Keratinocyte (primary cell): Measurements from ENCODE around the gene KRT7. TPM values are rescaled to one million over a fixed set of nuclear protein-coding genes. Genes with fewer than 3 reads are reported as not detected.

ENCODE experiments used
- DNase-seq: peaks from one replicate; pipeline ENCODE4 v3.0.0-alpha.2; 2011; ENCODE audit warnings: low read depth, missing footprints, low spot score
- FAIRE-seq: peaks from 2 replicates; lab custom pipeline; 2011; peaks lifted over from hg19 to GRCh38; lab: Jason Lieb, UNC
- H2AFZ ChIP-seq: 2 replicates; pipeline ENCODE4 v1.6.0; 2012; ENCODE audit warnings: low read length, control low read depth, inconsistent platforms; ENCODE audit not compliant: control insufficient read depth
- H3K27ac ChIP-seq: 2 replicates; pipeline ENCODE4 v1.5.1; 2011; ENCODE audit warnings: low read length; ENCODE audit not compliant: control insufficient read depth, insufficient read depth
- H3K27me3 ChIP-seq: 3 replicates; pipeline ENCODE4 v1.6.0; 2011; ENCODE audit warnings: low read length; ENCODE audit not compliant: control insufficient read depth, insufficient read depth; ENCODE audit errors: extremely low read depth
- H3K36me3 ChIP-seq, 2 experiments: 2 replicates in 1 of 2; 3 replicates in 1 of 2; pipeline ENCODE4 v1.5.1; 2011; ENCODE audit warnings: low read length in 2 of 2, mild to moderate bottlenecking in 1 of 2; ENCODE audit not compliant: control insufficient read depth in 2 of 2, insufficient read depth in 2 of 2; ENCODE audit errors: extremely low read depth in 1 of 2
- H3K4me1 ChIP-seq: 3 replicates; pipeline ENCODE4 v1.5.1; 2011; ENCODE audit warnings: low read length; ENCODE audit not compliant: control insufficient read depth, insufficient read depth; ENCODE audit errors: extremely low read depth
- H3K4me2 ChIP-seq: 3 replicates; pipeline ENCODE4 v1.6.0; 2011; ENCODE audit warnings: low read depth, low read length; ENCODE audit not compliant: control insufficient read depth, insufficient read depth; ENCODE audit errors: extremely low read depth
- H3K4me3 ChIP-seq, 3 experiments: fragments of 200-600 bp in 1 of 3; sonication (generic) in 1 of 3; 2 replicates in 2 of 3; 3 replicates in 1 of 3; pipeline ENCODE4 v1.5.1; 2011 to 2016; ENCODE audit warnings: low read length in 3 of 3, mild to moderate bottlenecking in 3 of 3, control low read depth in 2 of 3, inconsistent platforms in 1 of 3, low read depth in 1 of 3, mixed read lengths in 1 of 3, mixed run types in 1 of 3, moderate library complexity in 1 of 3; ENCODE audit not compliant: control insufficient read depth in 2 of 3, insufficient read depth in 2 of 3; ENCODE audit errors: extremely low read depth in 1 of 3
- H3K79me2 ChIP-seq: 2 replicates; pipeline ENCODE4 v1.6.0; 2012; ENCODE audit warnings: low read length; ENCODE audit not compliant: control insufficient read depth, insufficient read depth
- H3K9ac ChIP-seq: 3 replicates; pipeline ENCODE4 v1.6.0; 2011; ENCODE audit warnings: low read length; ENCODE audit not compliant: control insufficient read depth, insufficient read depth; ENCODE audit errors: extremely low read depth
- H3K9me1 ChIP-seq: 3 replicates; pipeline ENCODE4 v1.6.0; 2011; ENCODE audit warnings: low read length; ENCODE audit not compliant: control insufficient read depth, insufficient read depth; ENCODE audit errors: extremely low read depth
- H3K9me3 ChIP-seq: 2 replicates; pipeline ENCODE4 v1.5.1; 2012; ENCODE audit warnings: low read depth, low read length; ENCODE audit not compliant: control insufficient read depth
- H4K20me1 ChIP-seq: 3 replicates; pipeline ENCODE4 v1.6.0; 2011; ENCODE audit warnings: low read length; ENCODE audit not compliant: control insufficient read depth, insufficient read depth; ENCODE audit errors: extremely low read depth
- EZH2 ChIP-seq: IDR thresholded peaks from one replicate; pipeline ENCODE4 v1.6.1; 2012; ENCODE audit warnings: inconsistent platforms, mild to moderate bottlenecking, low read length, moderate library complexity
- dilution Hi-C: fragments of 300-500 bp; cut with MboI; formaldehyde crosslinking; loops from one replicate; pipeline ENCODE4 v1.7.0; 2020; ENCODE audit warnings: low sequenced_read_pairs; ENCODE audit not compliant: extremely low pct_ligation_motif_present
- polyA plus RNA-seq, 5 experiments: library from polyadenylated mRNA; depleted of rRNA in 3 of 5; stranded (reverse) in 3 of 5; stranded (forward) in 1 of 5; unstranded in 1 of 5; fragments of >200 nt; gene quantifications; 1 replicate in 1 of 5; 2 replicates in 3 of 5; 3 replicates in 1 of 5; pipeline versions ENCODE4 v1.2.1 to v1.2.3, GENCODE V29; 2011 to 2012; ENCODE audit warnings: missing spikeins in 2 of 5, low read depth in 1 of 5, low replicate concordance in 1 of 5
- TF ChIP-seq, protein P1 (sequence below), 3 experiments: IDR thresholded peaks in 1 of 3; conservative IDR thresholded peaks in 1 of 3; optimal IDR thresholded peaks in 1 of 3; 2 replicates in 2 of 3; 3 replicates in 1 of 3; pipeline versions ENCODE3 to v1.5.1; 2011; ENCODE audit warnings: low read length in 3 of 3, mild to moderate bottlenecking in 3 of 3, moderate library complexity in 2 of 3, control low read depth in 1 of 3, inconsistent platforms in 1 of 3; ENCODE audit not compliant: insufficient read depth in 2 of 3; ENCODE audit errors: extremely low read depth in 1 of 3

KRT7 gene
- polyA plus RNA-seq, 1 donor (not counting 4 experiments of a cell fraction or from before 2014, with no cell fraction given): 112 TPM

DNA sequence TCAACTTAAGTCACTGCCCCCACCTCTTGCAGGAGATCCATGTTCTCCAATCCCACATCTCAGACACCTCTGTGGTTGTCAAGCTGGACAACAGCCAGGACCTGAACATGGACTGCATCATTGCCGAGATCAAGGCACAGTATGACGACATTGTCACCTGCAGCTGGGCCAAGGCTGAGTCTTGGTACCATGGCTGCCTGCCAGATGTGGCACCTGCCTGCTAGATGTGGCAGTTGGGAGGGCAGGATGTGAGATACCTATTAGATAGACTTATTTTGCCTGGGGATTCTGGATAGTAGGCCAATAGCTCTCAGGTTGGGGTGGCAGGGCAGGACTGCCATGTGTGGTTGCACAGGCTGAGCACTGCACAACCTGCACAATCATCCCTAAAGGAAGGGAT, 33.5 kb downstream of the KRT7 start:
- DNase-seq: no peak
- dilution Hi-C loops: no loop called here
- TF ChIP-seq EZH2: no peak
- TF ChIP-seq, protein P1, sequence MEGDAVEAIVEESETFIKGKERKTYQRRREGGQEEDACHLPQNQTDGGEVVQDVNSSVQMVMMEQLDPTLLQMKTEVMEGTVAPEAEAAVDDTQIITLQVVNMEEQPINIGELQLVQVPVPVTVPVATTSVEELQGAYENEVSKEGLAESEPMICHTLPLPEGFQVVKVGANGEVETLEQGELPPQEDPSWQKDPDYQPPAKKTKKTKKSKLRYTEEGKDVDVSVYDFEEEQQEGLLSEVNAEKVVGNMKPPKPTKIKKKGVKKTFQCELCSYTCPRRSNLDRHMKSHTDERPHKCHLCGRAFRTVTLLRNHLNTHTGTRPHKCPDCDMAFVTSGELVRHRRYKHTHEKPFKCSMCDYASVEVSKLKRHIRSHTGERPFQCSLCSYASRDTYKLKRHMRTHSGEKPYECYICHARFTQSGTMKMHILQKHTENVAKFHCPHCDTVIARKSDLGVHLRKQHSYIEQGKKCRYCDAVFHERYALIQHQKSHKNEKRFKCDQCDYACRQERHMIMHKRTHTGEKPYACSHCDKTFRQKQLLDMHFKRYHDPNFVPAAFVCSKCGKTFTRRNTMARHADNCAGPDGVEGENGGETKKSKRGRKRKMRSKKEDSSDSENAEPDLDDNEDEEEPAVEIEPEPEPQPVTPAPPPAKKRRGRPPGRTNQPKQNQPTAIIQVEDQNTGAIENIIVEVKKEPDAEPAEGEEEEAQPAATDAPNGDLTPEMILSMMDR (optimal IDR thresholded peaks at IDR 0.05 in 1 of 3, IDR thresholded peaks at IDR 0.05 in 1 of 3, conservative IDR thresholded peaks at IDR 0.05 in 1 of 3; ENCODE audit: extremely low read depth in 1 of 3, insufficient read depth in 2 of 3, low read length in 3 of 3): no peak
- Histone ChIP-seq H3K9ac (no peak overlapping the region), H4K20me1 (no peaks in the 10 kb centered on the region), H3K9me3 (no peaks in the 10 kb centered on the region), H3K36me3 (no peaks in the 10 kb centered on the region), H3K4me3 (no peak overlapping the region), H3K27me3 (no peaks in the 10 kb centered on the region), H3K27ac (no peak overlapping the region), H3K4me1 (peaks cover 7% of the 10 kb centered on the region), H3K79me2 (no peaks in the 10 kb centered on the region), H3K9me1 (no peaks in the 10 kb centered on the region), H3K4me2 (no peak overlapping the region), H2AFZ (no peak overlapping the region)
- FAIRE-seq: peak; percentile 65

DNA sequence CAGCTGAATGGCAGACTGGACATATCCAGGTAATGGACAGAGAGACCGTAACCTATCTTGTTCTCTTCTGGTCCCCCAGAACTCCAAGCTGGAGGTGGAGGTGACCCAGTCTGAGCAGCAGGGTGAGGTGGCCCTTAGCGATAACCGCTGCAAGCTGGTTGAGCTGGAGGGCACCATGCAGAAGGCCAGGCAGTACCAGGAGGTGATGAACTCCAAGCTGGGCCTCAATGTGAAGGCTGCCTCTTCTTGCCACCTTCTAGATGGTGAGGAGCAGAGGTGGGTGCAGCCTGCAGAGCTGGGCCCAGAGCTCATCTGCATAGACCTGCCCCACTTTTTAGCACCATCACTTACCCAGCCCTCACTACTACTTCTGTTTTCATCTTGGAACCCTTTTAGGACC, 34.2 kb downstream of the KRT7 start:
- H3K4me1 ChIP-seq: peaks cover 7% of the 10 kb centered on the region
- TF ChIP-seq, protein P1 (optimal IDR thresholded peaks at IDR 0.05 in 1 of 3, IDR thresholded peaks at IDR 0.05 in 1 of 3, conservative IDR thresholded peaks at IDR 0.05 in 1 of 3; ENCODE audit: extremely low read depth in 1 of 3, insufficient read depth in 2 of 3, low read length in 3 of 3): no peak
- no peak for TF ChIP-seq EZH2
- no peak overlapping the region for H3K27ac ChIP-seq
- H3K4me3 ChIP-seq: no peak overlapping the region
- no peak overlapping the region for H2AFZ ChIP-seq
- no peaks in the 10 kb centered on the region for H3K9me3 ChIP-seq
- H3K79me2 ChIP-seq: no peaks in the 10 kb centered on the region
- H4K20me1 ChIP-seq: no peaks in the 10 kb centered on the region
- no peak overlapping the region for H3K4me2 ChIP-seq
- no peak overlapping the region for H3K9ac ChIP-seq
- dilution Hi-C loops: no loop called here
- H3K27me3 ChIP-seq: no peaks in the 10 kb centered on the region
- DNase-seq (no peak), FAIRE-seq (no peak)
- no peaks in the 10 kb centered on the region for H3K9me1 ChIP-seq
- H3K36me3 ChIP-seq: no peaks in the 10 kb centered on the region
